Stimulated activated memory B cell treated with anti-CD40 and anti-IgM and Interleukin-4, amounts not matched to agents 10 μg/mL and 1 μg/mL and 100 μg/mL, for 72 hours (primary cell): ENCODE measurements around the gene POGZ.

Source experiments
- ATAC-seq: fragments of 150-1000 bp; cut with Tn5 transposase; 2 replicates; pipeline ENCODE4 v1.10.0; 2021
- H3K27ac Mint-ChIP-seq: one replicate; pipeline ENCODE4 v1.8.0; 2022; ENCODE audit warnings: mild to moderate bottlenecking, mixed read lengths
- H3K27me3 Mint-ChIP-seq: one replicate; pipeline ENCODE4 v1.8.0; 2022; ENCODE audit warnings: mixed read lengths
- H3K36me3 Mint-ChIP-seq: one replicate; pipeline ENCODE4 v1.8.0; 2022; ENCODE audit warnings: mixed read lengths
- H3K4me1 Mint-ChIP-seq: one replicate; pipeline ENCODE4 v1.8.0; 2022; ENCODE audit warnings: mixed read lengths
- H3K4me3 Mint-ChIP-seq: one replicate; pipeline ENCODE4 v1.8.0; 2022; ENCODE audit warnings: mild to moderate bottlenecking, moderate library complexity, mixed read lengths
- H3K9me3 Mint-ChIP-seq: one replicate; pipeline ENCODE4 v1.8.0; 2022; ENCODE audit warnings: mixed read lengths

The POGZ gene

DNA sequence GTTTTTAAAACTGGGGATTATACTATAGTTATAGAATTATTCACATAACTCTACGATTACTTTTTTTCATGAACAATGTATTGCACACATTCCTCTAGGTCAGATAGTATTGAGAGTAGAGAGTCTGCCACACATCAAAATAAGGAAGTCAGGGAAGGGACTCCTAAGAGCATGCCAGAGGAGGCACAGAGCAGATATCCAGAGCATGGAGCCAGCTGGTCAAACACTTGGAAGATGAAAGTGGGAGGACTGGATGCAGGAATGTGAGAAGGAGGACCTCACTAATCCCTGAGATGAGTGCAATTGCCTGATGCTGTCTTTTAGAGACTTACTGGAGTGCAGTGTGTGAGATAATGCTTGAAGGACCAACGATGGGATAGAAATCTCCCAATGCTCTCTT is 102.6 kb downstream of the POGZ start:
- Mint-ChIP-seq H3K36me3 (peaks cover 2% of the 10 kb centered on the region), H3K27ac (no peak overlapping the region), H3K9me3 (peaks cover 4% of the 10 kb centered on the region), H3K4me3 (no peak overlapping the region), H3K27me3 (no peaks in the 10 kb centered on the region), H3K4me1 (no peaks in the 10 kb centered on the region)
- no peak for ATAC-seq
